H9 (cell line): Measurements from ENCODE around the gene CCDC141. TPM values are rescaled to one million over a fixed set of nuclear protein-coding genes. Genes with fewer than 3 reads are reported as not detected.

ENCODE experiments used
- DNase-seq: peaks from one replicate; pipeline ENCODE4 v3.0.0-alpha.2; 2017
- H2AFZ ChIP-seq: one replicate; pipeline ENCODE4 v1.6.1; 2013; ENCODE audit warnings: mild to moderate bottlenecking, low read length, control low read depth, moderate library complexity
- H2AK5ac ChIP-seq: 2 replicates; pipeline ENCODE4 v1.6.1; 2013; ENCODE audit warnings: low read length, control low read depth, mixed read lengths; ENCODE audit not compliant: insufficient read length
- H2BK120ac ChIP-seq: one replicate; pipeline ENCODE4 v1.6.1; 2013; ENCODE audit warnings: low read depth, mild to moderate bottlenecking, low read length, control low read depth, inconsistent platforms; ENCODE audit not compliant: poor library complexity, severe bottlenecking
- H2BK12ac ChIP-seq: 2 replicates; pipeline ENCODE4 v1.6.1; 2013; ENCODE audit warnings: low read length, control low read depth, mixed read lengths, low read depth; ENCODE audit not compliant: insufficient read length
- H2BK15ac ChIP-seq: 2 replicates; pipeline ENCODE4 v1.6.1; 2013; ENCODE audit warnings: low read depth, low read length, control low read depth
- H2BK20ac ChIP-seq: one replicate; pipeline ENCODE4 v1.6.1; 2013; ENCODE audit warnings: low read depth, mild to moderate bottlenecking, low read length, control low read depth, inconsistent platforms; ENCODE audit not compliant: poor library complexity, severe bottlenecking
- H2BK5ac ChIP-seq: 2 replicates; pipeline ENCODE4 v1.6.1; 2013; ENCODE audit warnings: low read length, control low read depth, mixed read lengths; ENCODE audit not compliant: insufficient read length
- H3K14ac ChIP-seq: 2 replicates; pipeline ENCODE4 v1.6.1; 2013; ENCODE audit warnings: low read length, control low read depth; ENCODE audit not compliant: insufficient read depth
- H3K18ac ChIP-seq: 2 replicates; pipeline ENCODE4 v1.6.1; 2013; ENCODE audit warnings: low read depth, mild to moderate bottlenecking, mixed read lengths, low read length, control low read depth; ENCODE audit not compliant: insufficient read length
- H3K23ac ChIP-seq: 2 replicates; pipeline ENCODE4 v1.6.1; 2013; ENCODE audit warnings: low read length, control low read depth, mixed read lengths, low read depth; ENCODE audit not compliant: insufficient read length
- H3K23me2 ChIP-seq: 2 replicates; pipeline ENCODE4 v1.6.1; 2013; ENCODE audit warnings: low read depth, mild to moderate bottlenecking, mixed read lengths, low read length, control low read depth; ENCODE audit not compliant: insufficient read length, poor library complexity, severe bottlenecking
- H3K27ac ChIP-seq: 2 replicates; pipeline ENCODE4 v1.5.1; 2013; ENCODE audit warnings: low read length, control low read depth, mixed read lengths, low read depth; ENCODE audit not compliant: insufficient read length
- H3K27me3 ChIP-seq: 2 replicates; pipeline ENCODE4 v1.6.1; 2013; ENCODE audit warnings: low read length, control low read depth, inconsistent platforms; ENCODE audit not compliant: insufficient read depth
- H3K4ac ChIP-seq: 2 replicates; pipeline ENCODE4 v1.6.1; 2013; ENCODE audit warnings: low read depth, mild to moderate bottlenecking, control low read depth, inconsistent platforms, low read length, moderate library complexity
- H3K4me1 ChIP-seq: 2 replicates; pipeline ENCODE4 v1.6.1; 2013; ENCODE audit warnings: low read length, control low read depth, inconsistent platforms; ENCODE audit not compliant: insufficient read depth
- H3K4me2 ChIP-seq: 2 replicates; pipeline ENCODE4 v1.6.1; 2013; ENCODE audit warnings: low read length, control low read depth, mixed read lengths; ENCODE audit not compliant: insufficient read length, insufficient read depth
- H3K56ac ChIP-seq: 2 replicates; pipeline ENCODE4 v1.6.1; 2013; ENCODE audit warnings: low read depth, mild to moderate bottlenecking, mixed read lengths, low read length, control low read depth; ENCODE audit not compliant: insufficient read length
- H3K79me1 ChIP-seq: 2 replicates; pipeline ENCODE4 v1.6.1; 2013; ENCODE audit warnings: low read depth, mild to moderate bottlenecking, moderate library complexity, low read length, control low read depth, inconsistent platforms; ENCODE audit not compliant: insufficient read depth, poor library complexity, severe bottlenecking
- H3K79me2 ChIP-seq: 2 replicates; pipeline ENCODE4 v1.6.1; 2013; ENCODE audit warnings: low read length, control low read depth, inconsistent platforms; ENCODE audit not compliant: insufficient read depth
- H3K9ac ChIP-seq: 2 replicates; pipeline ENCODE4 v1.6.1; 2013; ENCODE audit warnings: low read length, control low read depth, mixed read lengths; ENCODE audit not compliant: insufficient read length; ENCODE audit errors: extremely low read depth
- H3K9me3 ChIP-seq: one replicate; pipeline ENCODE4 v1.6.1; 2013; ENCODE audit warnings: low read depth, low read length, inconsistent platforms; ENCODE audit not compliant: control insufficient read depth
- H3T11ph ChIP-seq: one replicate; pipeline ENCODE4 v1.6.1; 2013; ENCODE audit warnings: mild to moderate bottlenecking, low read length, control low read depth, inconsistent platforms
- H4K20me1 ChIP-seq: one replicate; pipeline ENCODE4 v1.6.1; 2013; ENCODE audit not compliant: control insufficient read depth, insufficient read length, insufficient read depth
- H4K5ac ChIP-seq: 2 replicates; pipeline ENCODE4 v1.6.1; 2013; ENCODE audit warnings: low read depth, mild to moderate bottlenecking, mixed read lengths, low read length, control low read depth; ENCODE audit not compliant: insufficient read length
- H4K8ac ChIP-seq: replicated peaks from 2 replicates; pipeline ENCODE4 v1.6.1; 2013; ENCODE audit warnings: low read length, control low read depth, mixed read lengths, low read depth; ENCODE audit not compliant: insufficient read length
- H4K91ac ChIP-seq: 2 replicates; pipeline ENCODE4 v1.6.1; 2013; ENCODE audit warnings: low read depth, mild to moderate bottlenecking, moderate library complexity, mixed read lengths, low read length, control low read depth; ENCODE audit not compliant: insufficient read length
- H3K27ac Mint-ChIP-seq, 3 experiments: 2 replicates in 2 of 3; 3 replicates in 1 of 3; pipeline ENCODE4 v1.8.0; 2020 to 2021; ENCODE audit warnings: mixed read lengths in 3 of 3, mild to moderate bottlenecking in 1 of 3, moderate library complexity in 1 of 3
- H3K27me3 Mint-ChIP-seq: 2 replicates; pipeline ENCODE4 v1.8.0; 2021; ENCODE audit warnings: low read depth, mild to moderate bottlenecking, moderate library complexity, mixed read lengths
- H3K36me3 Mint-ChIP-seq, 3 experiments: 2 replicates in 2 of 3; 3 replicates in 1 of 3; pipeline ENCODE4 v1.8.0; 2020 to 2021; ENCODE audit warnings: low read depth in 3 of 3, mixed read lengths in 3 of 3; ENCODE audit not compliant: insufficient read depth in 1 of 3
- H3K4me1 Mint-ChIP-seq, 2 experiments: 2 replicates each; pipeline ENCODE4 v1.8.0; 2020; ENCODE audit warnings: mixed read lengths in 2 of 2
- H3K4me3 Mint-ChIP-seq, 2 experiments: 2 replicates in 1 of 2; 3 replicates in 1 of 2; pipeline ENCODE4 v1.8.0; 2020 to 2021; ENCODE audit warnings: mild to moderate bottlenecking in 2 of 2, mixed read lengths in 2 of 2, moderate library complexity in 1 of 2
- H3K9me3 Mint-ChIP-seq, 2 experiments: 2 replicates in 1 of 2; 3 replicates in 1 of 2; pipeline ENCODE4 v1.8.0; 2020; ENCODE audit warnings: mild to moderate bottlenecking in 2 of 2, mixed read lengths in 2 of 2, moderate library complexity in 1 of 2
- WGBS: extraction: QIAGEN DNeasy Blood & Tissue Kit; methylation state at CpG from one replicate; pipeline ENCODE4 v1.1.7; 2013; ENCODE audit warnings: missing lambda C conversion rate, low lambda C conversion rate, mixed read lengths; ENCODE audit not compliant: insufficient read length; ENCODE audit errors: extremely low coverage; 5-methylcytosine and 5-hydroxymethylcytosine counted together
- total RNA-seq: library from RNA; stranded (reverse); gene quantifications from 2 replicates; pipeline ENCODE4 v1.2.1, GENCODE V29; 2021
- TF ChIP-seq, protein P1 (sequence below): fragments of 200-600 bp; sonication (generic); conservative IDR thresholded peaks from 3 replicates; pipeline ENCODE4 v1.8.0; 2021; ENCODE audit warnings: antibody characterized with exemption, mild to moderate bottlenecking

CCDC141 gene
- total RNA-seq, 1 experiment from 2014 or later, result 1.0 TPM

DNA sequence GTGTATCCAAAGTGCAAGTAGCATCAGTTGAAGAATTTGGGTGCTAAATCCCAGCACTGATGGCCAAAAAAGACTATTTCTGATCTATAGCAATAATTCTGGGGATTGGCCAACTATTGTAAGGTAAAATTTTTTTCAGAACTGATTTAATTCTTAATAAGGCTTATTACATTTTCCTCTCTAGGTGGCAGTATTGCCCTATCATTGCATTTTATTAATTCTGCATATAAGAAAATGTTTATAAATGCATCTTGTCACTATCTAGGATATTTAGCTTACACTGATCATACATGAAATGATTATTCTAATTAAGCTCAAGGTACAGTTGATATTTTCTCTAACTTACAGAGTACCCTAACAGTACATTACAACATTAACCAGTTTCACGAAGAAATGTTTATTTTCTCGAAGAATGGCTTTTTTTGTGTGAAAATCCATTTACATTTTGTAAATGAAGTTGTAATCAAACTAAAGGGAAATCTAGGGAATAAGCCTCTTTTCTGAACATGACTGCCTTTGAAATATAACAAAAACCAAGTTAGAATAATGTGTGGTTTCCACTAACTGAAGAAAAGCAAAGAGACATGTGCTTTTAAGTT lies 253.8 kb downstream of the CCDC141 start:
- H2BK120ac ChIP-seq, result no peak overlapping the region
- H3K27ac Mint-ChIP-seq, result no peak overlapping the region
- H3K36me3 Mint-ChIP-seq, result no peaks in the 10 kb centered on the region

More for the DNA sequence above, 253.8 kb downstream of the CCDC141 start:
- H3K23me2 ChIP-seq, result no peaks in the 10 kb centered on the region
- no peak overlapping the region for H2AFZ ChIP-seq
- no peak overlapping the region for H3K18ac ChIP-seq
- H3K4ac ChIP-seq, result no peak overlapping the region
- H3T11ph ChIP-seq, result no peak overlapping the region
- no peak for DNase-seq
- H4K91ac ChIP-seq, result no peak overlapping the region
- no peak overlapping the region for H2BK12ac ChIP-seq
- no peak overlapping the region for H2BK15ac ChIP-seq
- H4K8ac ChIP-seq, result no peak overlapping the region
- H3K14ac ChIP-seq, result no peak overlapping the region
- no CpG with 5 or more reads among the region's 2 CpGs for WGBS
- no peaks in the 10 kb centered on the region for H3K9me3 ChIP-seq
- TF ChIP-seq, protein P1, sequence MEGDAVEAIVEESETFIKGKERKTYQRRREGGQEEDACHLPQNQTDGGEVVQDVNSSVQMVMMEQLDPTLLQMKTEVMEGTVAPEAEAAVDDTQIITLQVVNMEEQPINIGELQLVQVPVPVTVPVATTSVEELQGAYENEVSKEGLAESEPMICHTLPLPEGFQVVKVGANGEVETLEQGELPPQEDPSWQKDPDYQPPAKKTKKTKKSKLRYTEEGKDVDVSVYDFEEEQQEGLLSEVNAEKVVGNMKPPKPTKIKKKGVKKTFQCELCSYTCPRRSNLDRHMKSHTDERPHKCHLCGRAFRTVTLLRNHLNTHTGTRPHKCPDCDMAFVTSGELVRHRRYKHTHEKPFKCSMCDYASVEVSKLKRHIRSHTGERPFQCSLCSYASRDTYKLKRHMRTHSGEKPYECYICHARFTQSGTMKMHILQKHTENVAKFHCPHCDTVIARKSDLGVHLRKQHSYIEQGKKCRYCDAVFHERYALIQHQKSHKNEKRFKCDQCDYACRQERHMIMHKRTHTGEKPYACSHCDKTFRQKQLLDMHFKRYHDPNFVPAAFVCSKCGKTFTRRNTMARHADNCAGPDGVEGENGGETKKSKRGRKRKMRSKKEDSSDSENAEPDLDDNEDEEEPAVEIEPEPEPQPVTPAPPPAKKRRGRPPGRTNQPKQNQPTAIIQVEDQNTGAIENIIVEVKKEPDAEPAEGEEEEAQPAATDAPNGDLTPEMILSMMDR, result peak; percentile 76
- H2BK5ac ChIP-seq, result no peak overlapping the region
- H3K23ac ChIP-seq, result no peak overlapping the region
- H3K9ac ChIP-seq, result no peak overlapping the region
- Mint-ChIP-seq H3K4me1 (peaks cover 3 to 4% of the 10 kb centered on the region in 2 experiments; a peak in 1 of 4 replicates), H3K9me3 (no peaks in the 10 kb centered on the region; a peak in 1 of 5 replicates), H3K27me3 (no peaks in the 10 kb centered on the region; the same call in 1 of the 2 replicates), H3K4me3 (no peak overlapping the region)
- H3K79me1 ChIP-seq, result no peaks in the 10 kb centered on the region
- no peaks in the 10 kb centered on the region for H3K4me1 ChIP-seq
- H3K27ac ChIP-seq, result no peak overlapping the region
- H3K27me3 ChIP-seq, result no peaks in the 10 kb centered on the region; the same call in 1 of the 2 replicates
- H2AK5ac ChIP-seq, result no peak overlapping the region
- H3K79me2 ChIP-seq, result no peaks in the 10 kb centered on the region
- no peaks in the 10 kb centered on the region for H4K20me1 ChIP-seq
- no peak overlapping the region for H3K56ac ChIP-seq
- no peak overlapping the region for H3K4me2 ChIP-seq
- H4K5ac ChIP-seq, result no peak overlapping the region
- H2BK20ac ChIP-seq, result no peak overlapping the region
